HepG2 (cell line): Measurements from ENCODE around the gene PVRIG. TPM values are rescaled to one million over a fixed set of nuclear protein-coding genes. Genes with fewer than 3 reads are reported as not detected.
A peak's percentile ranks its signal among the peaks of the same experiment; 100 is the strongest.
"Not testable (repeated sequence)": the region's sequence is repeated elsewhere in the genome, so short reads cannot be mapped to it uniquely, and the experiment has no call there.

Experiments
- HNF4G ChIP-seq, 2 experiments: sonication (generic) in 1 of 2; formaldehyde crosslinking in 1 of 2; IDR thresholded peaks; 2 replicates each; pipeline versions ENCODE4 v1.4.0 to v1.6.1; 2011 to 2020; ENCODE audit warnings: borderline replicate concordance in 2 of 2, low read depth in 2 of 2, mild to moderate bottlenecking in 2 of 2, low read length in 1 of 2, missing genetic modification reagents in 1 of 2, moderate library complexity in 1 of 2
- JUN ChIP-seq: sonication (generic); formaldehyde crosslinking; IDR thresholded peaks from 2 replicates; pipeline ENCODE4 v1.4.0; 2020; ENCODE audit warnings: mild to moderate bottlenecking, missing genetic modification reagents
- MAX ChIP-seq: IDR thresholded peaks from 2 replicates; pipeline ENCODE4 v1.6.1; 2012; ENCODE audit warnings: inconsistent platforms
- MEIS2 ChIP-seq: sonication (generic); formaldehyde crosslinking; IDR thresholded peaks from 2 replicates; pipeline ENCODE4 v1.9.0; 2021; ENCODE audit warnings: mild to moderate bottlenecking, missing genetic modification reagents
- MXD1 ChIP-seq: sonication (generic); formaldehyde crosslinking; IDR thresholded peaks from 2 replicates; pipeline ENCODE4 v1.4.0; 2020; ENCODE audit warnings: mild to moderate bottlenecking, missing genetic modification reagents
- NR2F1 ChIP-seq, 2 experiments: fragments of 450-650 bp in 1 of 2; formaldehyde crosslinking in 1 of 2; IDR thresholded peaks; 2 replicates each; pipeline versions ENCODE4 v1.5.0 to v1.6.1; 2016 to 2020; ENCODE audit warnings: mild to moderate bottlenecking in 1 of 2, missing compliant biosample characterization in 1 of 2, missing genetic modification reagents in 1 of 2, moderate library complexity in 1 of 2
- NR2F6 ChIP-seq, 2 experiments: IDR thresholded peaks; 2 replicates each; pipeline ENCODE4 v1.6.1; 2016; ENCODE audit warnings: antibody characterized with exemption in 1 of 2, mild to moderate bottlenecking in 1 of 2
- PAXIP1 ChIP-seq: sonication (generic); formaldehyde crosslinking; conservative IDR thresholded peaks from 2 replicates; pipeline ENCODE4 v1.4.0; 2020; ENCODE audit warnings: mild to moderate bottlenecking, missing genetic modification reagents, moderate library complexity
- PHF21A ChIP-seq: sonication (generic); formaldehyde crosslinking; IDR thresholded peaks from 2 replicates; pipeline ENCODE4 v1.5.0; 2020; ENCODE audit warnings: mild to moderate bottlenecking, missing genetic modification reagents
- RFXAP ChIP-seq: sonication (generic); formaldehyde crosslinking; IDR thresholded peaks from 2 replicates; pipeline ENCODE4 v1.4.0; 2020; ENCODE audit warnings: missing genetic modification reagents, borderline replicate concordance
- RXRB ChIP-seq: IDR thresholded peaks from 2 replicates; pipeline ENCODE4 v1.6.1; 2016; ENCODE audit warnings: borderline replicate concordance, missing genetic modification reagents, missing compliant biosample characterization
- SMC3 ChIP-seq: IDR thresholded peaks from 2 replicates; pipeline ENCODE4 v1.6.1; 2011; ENCODE audit warnings: low read length, improper control_type of control experiment
- TEAD3 ChIP-seq: optimal IDR thresholded peaks from 2 replicates; pipeline ENCODE3; 2016; ENCODE audit warnings: borderline replicate concordance
- TFAP4 ChIP-seq: sonication (generic); IDR thresholded peaks from 2 replicates; pipeline ENCODE4 v1.6.1; 2016; ENCODE audit warnings: low read depth, borderline replicate concordance
- ZFY ChIP-seq: sonication (generic); formaldehyde crosslinking; IDR thresholded peaks from 2 replicates; pipeline ENCODE4 v1.4.0; 2020; ENCODE audit warnings: missing genetic modification reagents
- ZNF292 ChIP-seq: sonication (generic); formaldehyde crosslinking; IDR thresholded peaks from 2 replicates; pipeline ENCODE4 v1.8.1; 2022; ENCODE audit warnings: mild to moderate bottlenecking, low read depth, missing genetic modification reagents, borderline replicate concordance
- ZNF605 ChIP-seq: sonication (generic); formaldehyde crosslinking; IDR thresholded peaks from 2 replicates; pipeline ENCODE4 v1.8.0; 2022; ENCODE audit warnings: mild to moderate bottlenecking, missing genetic modification reagents
- ZNF687 ChIP-seq: sonication (generic); formaldehyde crosslinking; IDR thresholded peaks from 2 replicates; pipeline ENCODE4 v1.5.1; 2020; ENCODE audit warnings: mild to moderate bottlenecking, missing genetic modification reagents, moderate library complexity
- polyA plus RNA-seq, 8 experiments: library from polyadenylated mRNA; depleted of rRNA in 3 of 8; stranded (reverse) in 7 of 8; unstranded in 1 of 8; fragments of >200 nt; fragmentation: Illumina TruSeq in 4 of 8; extraction: Trizol in 4 of 8; gene quantifications; 2 replicates each; pipeline versions ENCODE4 v1.2.1 to v1.2.3, GENCODE V29; 2011 to 2016; ENCODE audit warnings: low read depth in 4 of 8, missing spikeins in 1 of 8, mixed read lengths in 1 of 8; ENCODE audit not compliant: insufficient read depth in 1 of 8
- total RNA-seq, 5 experiments: library from RNA; depleted of rRNA; stranded (reverse); fragments of >200 nt; fragmentation: Illumina TruSeq; extraction: Trizol; gene quantifications; 2 replicates each; pipeline ENCODE4 v1.2.3, GENCODE V29; 2016; ENCODE audit warnings: low read depth in 1 of 5

Gene PVRIG
- total and polyA plus RNA-seq, 2 of the 13 experiments (the other 11 are each of a cell fraction or from before 2014, with no cell fraction given), result not detected

DNA sequence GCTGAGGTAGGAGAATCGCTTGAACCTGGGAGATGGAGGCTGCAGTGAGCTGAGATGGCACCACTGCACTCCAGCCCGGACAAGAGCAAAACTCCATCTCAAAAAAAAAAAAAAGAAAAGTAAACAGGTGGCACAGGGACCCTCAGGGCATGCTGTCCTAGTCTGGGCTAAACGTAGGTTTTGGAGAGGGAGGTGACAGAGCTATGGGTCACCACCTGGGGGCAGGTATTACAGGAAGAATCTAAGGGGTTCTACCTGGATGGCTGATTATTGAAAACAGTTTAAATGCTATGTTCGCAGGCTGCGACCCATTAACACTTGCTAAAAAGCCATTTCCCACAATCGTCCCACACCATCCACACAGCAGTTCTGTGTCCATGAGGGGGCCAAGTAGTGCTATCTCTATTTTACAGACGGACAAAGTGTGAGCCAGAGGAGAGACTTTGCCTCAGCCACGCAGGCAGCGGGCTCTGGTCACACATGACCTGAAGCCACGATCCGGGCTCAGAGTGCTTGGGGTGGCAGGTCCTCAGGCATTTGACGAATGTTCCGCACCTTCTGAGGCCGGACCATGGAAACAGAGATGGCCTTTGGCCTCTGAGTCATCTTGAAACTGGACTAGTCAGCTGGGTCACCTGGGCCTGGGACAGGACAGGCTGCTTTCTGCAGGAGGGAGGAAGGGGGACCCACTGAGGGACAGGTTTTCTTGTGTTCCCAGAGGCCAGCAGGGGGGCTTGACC is 49.7 kb downstream of the PVRIG start (continued):
- TF ChIP-seq ZNF687 (CRISPR knock-in tag), result peak; percentile 59
- TF ChIP-seq MXD1 (CRISPR knock-in tag), result 0 out of 2 replicates have a peak, but pooled peaks have one; percentile 26
- peak; percentile 62 to 69 for TF ChIP-seq NR2F1 (CRISPR knock-in tag; IDR thresholded peaks at IDR 0.05)
- TF ChIP-seq ZNF292 (CRISPR knock-in tag), result 0 out of 2 replicates have a peak, but pooled peaks have one; percentile 17
- peak; percentile 78; the same call in 1 of the 2 replicates for TF ChIP-seq TFAP4
- TF ChIP-seq HNF4G (IDR thresholded peaks at IDR 0.05; ENCODE audit: borderline replicate concordance, low read depth, low read length), result peak; percentile 41; the same call in 1 of the 2 replicates
- not testable (repeated sequence) for TF ChIP-seq HNF4G (CRISPR knock-in tag; IDR thresholded peaks at IDR 0.05; ENCODE audit: borderline replicate concordance, low read depth)
- 0 out of 2 replicates have a peak, but pooled peaks have one; percentile 32 for TF ChIP-seq JUN (CRISPR knock-in tag)
- 0 out of 2 replicates have a peak, but pooled peaks have one; percentile 44 for TF ChIP-seq RFXAP
- peak; percentile 32; the same call in 1 of the 2 replicates for TF ChIP-seq ZFY (CRISPR knock-in tag)
- peak; percentile 37; the same call in 1 of the 2 replicates for TF ChIP-seq MEIS2 (CRISPR knock-in tag)
- TF ChIP-seq PAXIP1 (CRISPR knock-in tag), result peak; percentile 32; the same call in 1 of the 2 replicates
- 0 out of 2 replicates have a peak, but pooled peaks have one; percentile 33 for TF ChIP-seq MAX
- peak; percentile 59 for TF ChIP-seq NR2F6 (IDR thresholded peaks at IDR 0.05)
- TF ChIP-seq NR2F6 (CRISPR knock-in tag; IDR thresholded peaks at IDR 0.05), result peak; percentile 84
- peak; percentile 82 for TF ChIP-seq ZNF605
- TF ChIP-seq TEAD3 (CRISPR knock-in tag), result peak; percentile 43
- 0 out of 2 replicates have a peak, but pooled peaks have one; percentile 9 for TF ChIP-seq RXRB (CRISPR knock-in tag)
- TF ChIP-seq SMC3, result 0 out of 2 replicates have a peak, but pooled peaks have one; percentile 6
- peak; percentile 31; the same call in 1 of the 2 replicates for TF ChIP-seq PHF21A (CRISPR knock-in tag)
